Fibroblast of skin of left quadriceps (primary cell): ENCODE measurements around the gene SDCBP2.

Experiments
- DNase-seq, 2 experiments: peaks; one replicate each; pipeline ENCODE4 v3.0.0-alpha.2; 2013; ENCODE audit warnings: low read depth in 2 of 2

SDCBP2 gene

GRCh38 chr20:1328680-1329330 is at the start of gene SDCBP2:
Gene SDCBP2 (minus strand): TSS chr20:1329139. CDS start chr20:1320416, 8,723 bp downstream.
- no peak for DNase-seq

- DNase-seq: no peak
Observed at GRCh38 chr20:1378735-1379125, 49.8 kb upstream of the SDCBP2 start.

GRCh38 chr20:1377984-1378734 is 49.2 kb upstream of the SDCBP2 start:
- no peak for DNase-seq

- no peak for DNase-seq
Observed at GRCh38 chr20:1377341-1377871, 48.5 kb upstream of the SDCBP2 start.

- no peak for DNase-seq
Observed at GRCh38 chr20:1376408-1377270, 47.7 kb upstream of the SDCBP2 start.

- no peak for DNase-seq
Observed at GRCh38 chr20:1376007-1376406, 47.1 kb upstream of the SDCBP2 start.

- peak; percentile 33 to 39 for DNase-seq
Observed at GRCh38 chr20:1375515-1375914, 46.6 kb upstream of the SDCBP2 start.

- no peak for DNase-seq
Observed at GRCh38 chr20:1374246-1374645, 45.3 kb upstream of the SDCBP2 start.

GRCh38 chr20:1373614-1374013 is 44.7 kb upstream of the SDCBP2 start:
- no peak for DNase-seq

- no peak for DNase-seq
Observed at GRCh38 chr20:1373036-1373435, 44.1 kb upstream of the SDCBP2 start.

- DNase-seq: no peak
Observed at GRCh38 chr20:1371830-1372539, 43.0 kb upstream of the SDCBP2 start.

GRCh38 chr20:1371202-1371782 is 42.4 kb upstream of the SDCBP2 start:
- no peak for DNase-seq

- peak in 1 of 2 experiments; percentile 17 for DNase-seq
Observed at GRCh38 chr20:1370548-1371110, 41.7 kb upstream of the SDCBP2 start.

GRCh38 chr20:1369970-1370369 is 41.0 kb upstream of the SDCBP2 start:
- DNase-seq: no peak

GRCh38 chr20:1368448-1369199 is 39.7 kb upstream of the SDCBP2 start:
- DNase-seq: no peak

- DNase-seq: no peak
Observed at GRCh38 chr20:1367479-1367878, 38.5 kb upstream of the SDCBP2 start.

- no peak for DNase-seq
Observed at GRCh38 chr20:1364106-1364505, 35.2 kb upstream of the SDCBP2 start.

GRCh38 chr20:1363522-1363921 is 34.6 kb upstream of the SDCBP2 start:
- no peak for DNase-seq

- DNase-seq: no peak
Observed at GRCh38 chr20:1362484-1362883, 33.5 kb upstream of the SDCBP2 start.
